Osteocyte (in vitro differentiated cells): ENCODE results near the gene ZBTB16. TPM values are rescaled to one million over a fixed set of nuclear protein-coding genes. Genes with fewer than 3 reads are reported as not detected.

ENCODE experiments used
- DNase-seq: peaks from one replicate; pipeline ENCODE4 v3.0.0; 2021; ENCODE audit warnings: mixed read lengths; ENCODE audit not compliant: unreplicated experiment; ENCODE audit errors: extremely low spot score
- H3K27ac Mint-ChIP-seq: one replicate; pipeline ENCODE4 v1.8.0; 2021; ENCODE audit warnings: mild to moderate bottlenecking, mixed read lengths; ENCODE audit not compliant: unreplicated experiment
- H3K27me3 Mint-ChIP-seq: one replicate; pipeline ENCODE4 v1.8.0; 2021; ENCODE audit warnings: mixed read lengths; ENCODE audit not compliant: unreplicated experiment
- H3K36me3 Mint-ChIP-seq: one replicate; pipeline ENCODE4 v1.8.0; 2021; ENCODE audit warnings: mixed read lengths; ENCODE audit not compliant: unreplicated experiment
- H3K4me1 Mint-ChIP-seq: one replicate; pipeline ENCODE4 v1.8.0; 2021; ENCODE audit warnings: mixed read lengths; ENCODE audit not compliant: unreplicated experiment
- H3K4me3 Mint-ChIP-seq: one replicate; pipeline ENCODE4 v1.8.0; 2021; ENCODE audit warnings: mild to moderate bottlenecking, moderate library complexity, mixed read lengths; ENCODE audit not compliant: unreplicated experiment
- H3K9me3 Mint-ChIP-seq: one replicate; pipeline ENCODE4 v1.8.0; 2021; ENCODE audit warnings: mixed read lengths; ENCODE audit not compliant: unreplicated experiment
- total RNA-seq: library from RNA; stranded (reverse); gene quantifications from 2 replicates; pipeline ENCODE4 v1.2.1, GENCODE V29; 2021
- TF ChIP-seq, protein P1 (sequence below): fragments of 200-600 bp; sonication (generic); IDR thresholded peaks from 2 replicates; pipeline ENCODE4 v1.5.0; 2021; ENCODE audit warnings: antibody characterized with exemption, mild to moderate bottlenecking, moderate library complexity

ZBTB16 gene
- total RNA-seq, 1 donor from 2014 or later, result 20.3 TPM

DNA sequence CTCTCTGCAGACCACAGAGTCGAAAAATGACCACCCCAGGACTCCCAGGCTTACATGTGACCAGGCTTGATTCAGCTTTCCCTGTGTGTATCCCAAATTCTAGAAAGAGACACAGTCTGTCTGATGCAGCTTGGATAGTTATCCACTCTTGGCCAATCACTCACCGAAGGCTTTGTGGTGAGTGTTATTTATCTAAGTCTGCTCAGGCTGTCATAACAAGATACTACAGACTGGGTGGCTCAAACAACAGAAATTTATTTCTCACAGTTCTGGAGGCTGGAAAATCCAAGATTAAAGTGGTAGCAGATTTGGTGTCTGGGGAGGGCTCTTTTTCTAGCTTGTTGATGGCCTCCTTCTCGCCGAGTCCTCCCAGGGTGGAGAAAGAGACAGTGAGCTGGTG, 63.2 kb downstream of the ZBTB16 start:
- no peak for DNase-seq
- no peaks in the 10 kb centered on the region for H3K9me3 Mint-ChIP-seq

DNA sequence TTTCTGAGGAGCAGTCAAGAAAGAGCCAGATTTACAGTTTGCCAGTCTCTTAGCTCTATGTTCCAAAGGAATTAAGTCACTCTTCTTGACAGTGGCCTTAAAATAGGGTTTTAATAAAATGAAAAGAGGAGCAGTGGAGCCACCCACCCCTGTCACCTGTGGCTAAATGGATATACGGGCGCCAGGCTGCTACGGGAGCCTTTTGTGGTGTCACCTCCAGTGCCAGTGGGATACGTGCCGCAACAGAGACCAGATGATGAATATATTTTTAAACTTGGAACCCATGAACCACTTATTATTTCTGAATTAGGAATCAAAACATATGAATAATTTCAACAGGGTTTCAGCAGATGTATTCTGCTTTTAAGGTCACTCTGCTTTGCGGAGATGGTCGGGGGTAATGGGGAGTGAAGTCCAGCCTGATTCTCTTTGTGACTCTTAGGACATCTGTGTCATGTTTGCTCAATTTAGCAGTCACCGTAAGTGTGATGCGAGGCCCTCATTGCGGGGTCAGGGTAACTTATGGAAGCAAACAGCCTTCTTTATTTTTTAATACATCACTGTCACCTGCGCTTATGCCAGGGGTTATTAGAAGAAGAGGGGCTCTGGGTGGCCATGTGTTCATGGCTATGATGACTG, 64.3 kb downstream of the ZBTB16 start:
- Mint-ChIP-seq H3K27ac (no peak overlapping the region), H3K4me1 (peaks cover 24% of the 10 kb centered on the region), H3K27me3 (peaks cover 11% of the 10 kb centered on the region), H3K4me3 (no peak overlapping the region), H3K9me3 (no peaks in the 10 kb centered on the region), H3K36me3 (peaks cover 27% of the 10 kb centered on the region)
- no peak for DNase-seq
- TF ChIP-seq, protein P1, sequence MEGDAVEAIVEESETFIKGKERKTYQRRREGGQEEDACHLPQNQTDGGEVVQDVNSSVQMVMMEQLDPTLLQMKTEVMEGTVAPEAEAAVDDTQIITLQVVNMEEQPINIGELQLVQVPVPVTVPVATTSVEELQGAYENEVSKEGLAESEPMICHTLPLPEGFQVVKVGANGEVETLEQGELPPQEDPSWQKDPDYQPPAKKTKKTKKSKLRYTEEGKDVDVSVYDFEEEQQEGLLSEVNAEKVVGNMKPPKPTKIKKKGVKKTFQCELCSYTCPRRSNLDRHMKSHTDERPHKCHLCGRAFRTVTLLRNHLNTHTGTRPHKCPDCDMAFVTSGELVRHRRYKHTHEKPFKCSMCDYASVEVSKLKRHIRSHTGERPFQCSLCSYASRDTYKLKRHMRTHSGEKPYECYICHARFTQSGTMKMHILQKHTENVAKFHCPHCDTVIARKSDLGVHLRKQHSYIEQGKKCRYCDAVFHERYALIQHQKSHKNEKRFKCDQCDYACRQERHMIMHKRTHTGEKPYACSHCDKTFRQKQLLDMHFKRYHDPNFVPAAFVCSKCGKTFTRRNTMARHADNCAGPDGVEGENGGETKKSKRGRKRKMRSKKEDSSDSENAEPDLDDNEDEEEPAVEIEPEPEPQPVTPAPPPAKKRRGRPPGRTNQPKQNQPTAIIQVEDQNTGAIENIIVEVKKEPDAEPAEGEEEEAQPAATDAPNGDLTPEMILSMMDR, result no peak

More for the DNA sequence above, 63.2 kb downstream of the ZBTB16 start:
- H3K36me3 Mint-ChIP-seq, result peaks cover 32% of the 10 kb centered on the region
- TF ChIP-seq, protein P1, result no peak
- peaks cover 18% of the 10 kb centered on the region for H3K27me3 Mint-ChIP-seq
- H3K4me1 Mint-ChIP-seq, result peaks cover 20% of the 10 kb centered on the region
- no peak overlapping the region for H3K27ac Mint-ChIP-seq
- no peak overlapping the region for H3K4me3 Mint-ChIP-seq

DNA sequence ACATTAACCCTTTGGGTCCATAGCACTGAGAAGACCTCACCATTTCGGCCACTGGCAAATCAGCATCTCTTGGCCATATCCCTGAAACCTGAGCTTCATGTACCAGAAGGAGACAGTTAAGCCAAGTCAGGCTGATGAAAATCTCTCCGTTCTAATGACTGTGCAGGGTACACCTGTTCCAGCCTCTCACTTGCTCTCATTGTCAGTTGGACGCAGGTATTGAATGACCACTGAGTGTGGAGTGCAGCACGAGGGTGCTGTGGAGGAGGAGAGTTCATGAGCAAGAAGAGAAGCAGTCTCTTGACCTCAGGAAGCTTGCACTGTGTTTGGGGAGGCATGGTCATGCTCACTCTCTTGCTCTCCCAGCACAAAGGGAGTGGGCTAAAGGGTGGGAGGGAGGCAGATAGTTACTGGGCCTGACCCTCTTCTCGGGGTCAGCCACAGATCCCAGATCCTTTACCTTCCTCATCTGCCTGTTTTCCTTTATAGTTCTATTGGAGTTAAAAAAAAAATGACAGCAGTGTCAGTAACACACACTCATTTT, 65.2 kb downstream of the ZBTB16 start:
- H3K9me3 Mint-ChIP-seq, result no peaks in the 10 kb centered on the region
- peaks cover 13% of the 10 kb centered on the region for H3K27me3 Mint-ChIP-seq
- TF ChIP-seq, protein P1, result no peak
- no peak overlapping the region for H3K27ac Mint-ChIP-seq
- peaks cover 32% of the 10 kb centered on the region for H3K4me1 Mint-ChIP-seq
- peaks cover 27% of the 10 kb centered on the region for H3K36me3 Mint-ChIP-seq
- no peak for DNase-seq
- no peak overlapping the region for H3K4me3 Mint-ChIP-seq

DNA sequence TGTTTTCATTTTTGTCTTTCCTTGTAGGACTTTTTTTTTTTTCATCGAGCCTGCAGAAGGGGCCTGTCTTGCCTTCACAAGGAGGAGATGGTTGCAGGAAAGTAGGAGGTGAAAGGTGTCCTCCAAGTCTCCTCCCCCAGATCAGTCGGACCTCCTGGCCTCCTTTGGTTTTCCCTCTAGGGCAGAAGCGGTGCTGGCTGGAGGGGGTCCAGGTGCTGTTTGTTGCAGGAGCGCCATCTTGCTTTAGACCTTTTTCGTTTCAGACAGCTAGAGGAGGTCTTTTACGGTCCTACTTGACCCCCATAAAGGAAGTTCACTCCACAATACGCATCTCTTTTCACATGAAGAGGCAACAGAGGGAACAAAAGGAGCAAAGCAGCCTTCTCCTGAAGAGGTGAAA, 66.0 kb downstream of the ZBTB16 start:
- TF ChIP-seq, protein P1, result no peak
- Mint-ChIP-seq H3K27me3 (peaks cover 13% of the 10 kb centered on the region), H3K27ac (no peak overlapping the region), H3K36me3 (peaks cover 25% of the 10 kb centered on the region), H3K9me3 (no peaks in the 10 kb centered on the region), H3K4me1 (peaks cover 38% of the 10 kb centered on the region), H3K4me3 (no peak overlapping the region)
- no peak for DNase-seq

DNA sequence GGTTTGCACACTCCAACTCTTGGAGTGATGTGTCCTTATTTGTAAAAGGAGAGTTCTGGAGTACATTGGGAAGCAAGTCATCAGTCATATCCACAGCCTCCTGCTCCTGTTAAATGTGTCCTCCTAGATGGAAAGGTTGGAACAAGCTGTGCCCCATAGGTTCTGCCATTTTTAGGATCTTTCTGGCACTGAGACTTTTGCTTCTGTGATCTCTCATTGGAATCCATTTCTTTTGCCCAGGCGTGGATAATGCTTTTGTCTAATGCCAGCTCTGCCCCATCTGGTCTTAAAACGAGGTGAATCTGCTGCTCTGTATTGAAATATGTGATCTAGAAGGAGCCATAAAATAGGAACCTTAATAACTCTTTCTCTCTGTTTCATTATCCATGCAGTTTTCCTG, 66.4 kb downstream of the ZBTB16 start:
- Mint-ChIP-seq H3K36me3 (peaks cover 27% of the 10 kb centered on the region), H3K4me3 (no peak overlapping the region), H3K4me1 (peaks cover 38% of the 10 kb centered on the region), H3K27ac (no peak overlapping the region), H3K9me3 (no peaks in the 10 kb centered on the region), H3K27me3 (peaks cover 15% of the 10 kb centered on the region)
- no peak for DNase-seq
- TF ChIP-seq, protein P1, result no peak
